Endothelial cell of umbilical vein (primary cell): ENCODE results near the gene UCKL1. TPM values are rescaled to one million over a fixed set of nuclear protein-coding genes. Genes with fewer than 3 reads are reported as not detected.
"Not testable (repeated sequence)": the region's sequence is repeated elsewhere in the genome, so short reads cannot be mapped to it uniquely, and the experiment has no call there.

Source experiments
- BruUV-seq: library from RNA; stranded (reverse); fragments of 400-500 nt; replicated peaks from 2 replicates; lab custom pipeline; 2021; lab: Mats Ljungman, UMichigan
- CTCF ChIA-PET: fragments of 300-600, 350-600 bp; sonication (Branson Sonifier 250); formaldehyde crosslinking; loops from one replicate; lab custom pipeline; 2021; ENCODE audit warnings: antibody characterized with exemption, inconsistent platforms; lab: Charles Lee
- POLR2A ChIA-PET: fragments of 300-600, 350-600 bp; sonication (Branson Sonifier 250); formaldehyde crosslinking; loops from one replicate; lab custom pipeline; 2021; ENCODE audit warnings: antibody characterized with exemption, inconsistent platforms; lab: Charles Lee
- DNase-seq: peaks from one replicate; pipeline ENCODE4 v3.0.0-alpha.2; 2011; ENCODE audit warnings: low read depth, low spot score
- FAIRE-seq: peaks from 2 replicates; lab custom pipeline; 2011; peaks lifted over from hg19 to GRCh38; lab: Jason Lieb, UNC
- H2AFZ ChIP-seq: 2 replicates; pipeline ENCODE4 v1.6.0; 2012; ENCODE audit warnings: low read depth, low read length, control low read depth, inconsistent platforms
- H3K27ac ChIP-seq: 2 replicates; pipeline ENCODE4 v1.5.1; 2011; ENCODE audit warnings: low read depth, mild to moderate bottlenecking, control low read depth, low read length, moderate library complexity; ENCODE audit not compliant: insufficient read depth
- H3K27me3 ChIP-seq, 2 experiments: 2 replicates each; pipeline versions ENCODE4 v1.6.0 to v1.6.1; 2011; ENCODE audit warnings: low read length in 2 of 2, mixed read lengths in 1 of 2; ENCODE audit not compliant: control insufficient read depth in 2 of 2, insufficient read depth in 2 of 2
- H3K36me3 ChIP-seq, 2 experiments: 2 replicates in 1 of 2; 3 replicates in 1 of 2; pipeline ENCODE4 v1.5.1; 2011; ENCODE audit warnings: low read length in 2 of 2, mild to moderate bottlenecking in 1 of 2, moderate library complexity in 1 of 2; ENCODE audit not compliant: control insufficient read depth in 2 of 2, insufficient read depth in 2 of 2; ENCODE audit errors: extremely low read depth in 1 of 2
- H3K4me1 ChIP-seq: 3 replicates; pipeline ENCODE4 v1.5.1; 2011; ENCODE audit warnings: mild to moderate bottlenecking, low read length; ENCODE audit not compliant: control insufficient read depth, insufficient read depth; ENCODE audit errors: extremely low read depth
- H3K4me2 ChIP-seq: 2 replicates; pipeline ENCODE4 v1.6.1; 2011; ENCODE audit warnings: low read length, control low read depth, mixed read lengths; ENCODE audit not compliant: insufficient read depth
- H3K4me3 ChIP-seq, 3 experiments: fragments of 200-600 bp in 1 of 3; sonication (generic), shearing (Covaris generic) in 1 of 3; replicated peaks in 1 of 3; 2 replicates each; pipeline ENCODE4 v1.5.1; 2011 to 2016; ENCODE audit warnings: control low read depth in 3 of 3, low read length in 3 of 3, mild to moderate bottlenecking in 2 of 3, inconsistent platforms in 1 of 3, low read depth in 1 of 3, moderate library complexity in 1 of 3; ENCODE audit not compliant: insufficient read depth in 1 of 3
- H3K79me2 ChIP-seq: 2 replicates; pipeline ENCODE4 v1.6.0; 2012; ENCODE audit warnings: low read length, inconsistent platforms; ENCODE audit not compliant: control insufficient read depth, insufficient read depth
- H3K9ac ChIP-seq: replicated peaks from 2 replicates; pipeline ENCODE3; 2011; ENCODE audit warnings: low read length, control low read depth; ENCODE audit not compliant: insufficient read depth; ENCODE audit errors: extremely low read depth
- H3K9me1 ChIP-seq: replicated peaks from 3 replicates; pipeline ENCODE4 v1.6.0; 2011; ENCODE audit warnings: mild to moderate bottlenecking, low read length; ENCODE audit not compliant: control insufficient read depth, insufficient read depth; ENCODE audit errors: extremely low read depth
- H3K9me3 ChIP-seq: replicated peaks from 2 replicates; pipeline ENCODE4 v1.5.1; 2012; ENCODE audit warnings: low read length, inconsistent platforms; ENCODE audit not compliant: control insufficient read depth, insufficient read depth
- H4K20me1 ChIP-seq: replicated peaks from 2 replicates; pipeline ENCODE3; 2011; ENCODE audit warnings: mild to moderate bottlenecking, low read length; ENCODE audit not compliant: control insufficient read depth, insufficient read depth; ENCODE audit errors: extremely low read depth
- EZH2 ChIP-seq: IDR thresholded peaks from 2 replicates; pipeline ENCODE4 v1.6.1; 2012; ENCODE audit warnings: borderline replicate concordance, low read depth, mild to moderate bottlenecking, moderate library complexity, low read length, inconsistent platforms; ENCODE audit not compliant: severe bottlenecking
- FOS ChIP-seq: IDR thresholded peaks from 2 replicates; pipeline ENCODE4 v1.6.1; 2011; ENCODE audit warnings: mild to moderate bottlenecking, low read length, moderate library complexity, borderline replicate concordance; ENCODE audit not compliant: insufficient read depth
- GATA2 ChIP-seq: IDR thresholded peaks from 2 replicates; pipeline ENCODE4 v1.7.0; 2011; ENCODE audit warnings: low read depth, mild to moderate bottlenecking, moderate library complexity, mixed read lengths, low read length; ENCODE audit not compliant: insufficient read length, insufficient read depth
- JUN ChIP-seq: IDR thresholded peaks from 2 replicates; pipeline ENCODE4 v1.6.1; 2011; ENCODE audit warnings: borderline replicate concordance, low read depth; ENCODE audit not compliant: insufficient read length, insufficient read depth
- MYC ChIP-seq: IDR thresholded peaks from one replicate; pipeline ENCODE4 v1.6.1; 2011; ENCODE audit warnings: mild to moderate bottlenecking, low read depth, low read length
- POLR2A ChIP-seq: IDR thresholded peaks from 2 replicates; pipeline ENCODE4 v1.6.1; 2012; ENCODE audit warnings: low read depth, mild to moderate bottlenecking, control low read depth, low read length
- POLR2AphosphoS5 ChIP-seq: IDR thresholded peaks from 2 replicates; pipeline ENCODE4 v1.6.1; 2012; ENCODE audit warnings: low read depth, mild to moderate bottlenecking, control low read depth, low read length, moderate library complexity; ENCODE audit not compliant: insufficient read depth
- dilution Hi-C: fragments of 300-500 bp; cut with MboI; formaldehyde crosslinking; loops from one replicate; pipeline ENCODE4 v1.15.0; 2019; ENCODE audit warnings: low sequenced_read_pairs; ENCODE audit not compliant: extremely low pct_ligation_motif_present
- intact Hi-C: fragments of 100-400 bp; cut with micrococcal nuclease; formaldehyde crosslinking; loops from one replicate; pipeline ENCODE4 v1.10.0; 2022
- polyA plus RNA-seq, 4 experiments: library from polyadenylated mRNA; depleted of rRNA in 3 of 4; stranded (reverse) in 3 of 4; unstranded in 1 of 4; fragments of >200 nt; gene quantifications; 2 replicates each; pipeline versions ENCODE4 v1.2.1 to v1.2.3, GENCODE V29; 2011 to 2012; ENCODE audit warnings: missing spikeins in 1 of 4
- total RNA-seq: library from RNA; stranded (reverse); gene quantifications from 2 replicates; pipeline ENCODE4 v1.2.3, GENCODE V29; 2021
- TF ChIP-seq, protein P1 (sequence below), 2 donors: IDR thresholded peaks; 1 replicate in 1 of 2; 2 replicates in 1 of 2; pipeline ENCODE4 v1.5.1; 2011; ENCODE audit warnings: low read length in 2 of 2, mild to moderate bottlenecking in 2 of 2, moderate library complexity in 2 of 2, control low read depth in 1 of 2, inconsistent platforms in 1 of 2, low read depth in 1 of 2; ENCODE audit not compliant: insufficient read depth in 1 of 2; ENCODE audit errors: extremely low read depth in 1 of 2
- TF ChIP-seq, protein P2 (sequence below): IDR thresholded peaks from 2 replicates; pipeline ENCODE4 v1.6.1; 2011; ENCODE audit not compliant: insufficient read depth, insufficient read length

Gene UCKL1
- total and polyA plus RNA-seq, 2 donors (not counting 3 experiments of a cell fraction or from before 2014, with no cell fraction given), result 51.1 to 78.8 TPM

DNA sequence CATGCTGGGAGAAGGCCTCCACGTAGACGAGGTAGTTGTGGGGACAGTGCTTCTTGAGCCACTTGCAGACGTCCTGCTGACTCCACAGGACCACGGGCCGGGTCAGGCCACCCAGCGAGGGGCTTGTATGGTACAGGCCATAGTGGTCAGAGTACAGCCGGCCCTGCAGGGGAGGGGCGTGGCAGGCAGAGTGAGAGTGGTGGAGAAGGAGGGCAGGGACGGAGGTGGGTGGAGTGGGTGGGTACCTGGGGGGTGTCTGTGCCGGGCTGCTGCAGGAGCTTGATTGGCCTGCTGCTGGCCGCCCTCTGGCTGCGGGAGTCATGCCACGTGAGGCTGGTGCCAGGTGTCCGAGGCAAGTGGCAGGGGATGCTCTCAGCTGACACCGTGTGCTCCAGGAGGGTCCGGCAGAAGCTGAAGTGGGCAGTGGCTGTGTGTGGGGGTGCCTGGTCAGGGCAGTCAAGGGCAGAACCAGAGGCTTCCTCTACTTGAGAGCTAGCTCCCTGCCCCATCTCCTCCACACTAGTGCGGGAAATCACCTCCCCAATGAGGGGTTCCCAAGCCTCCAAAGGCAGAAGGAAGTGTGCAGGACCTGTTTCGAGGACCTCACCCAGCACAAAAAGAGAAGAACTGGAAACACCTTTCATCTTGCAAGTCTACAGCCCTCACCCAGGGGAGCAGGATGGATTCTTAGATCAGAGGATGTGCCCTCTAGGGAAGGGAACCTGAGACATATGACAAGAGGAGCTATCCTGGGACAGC lies 20.9 kb upstream of the UCKL1 start:
- Histone ChIP-seq H3K9ac (no peak overlapping the region), H4K20me1 (no peaks in the 10 kb centered on the region), H2AFZ (no peak overlapping the region), H3K27ac (no peak overlapping the region), H3K9me3 (no peaks in the 10 kb centered on the region), H3K4me3 (no peak overlapping the region), H3K9me1 (no peaks in the 10 kb centered on the region), H3K27me3 (no peaks in the 10 kb centered on the region), H3K79me2 (peaks cover 6% of the 10 kb centered on the region), H3K4me2 (no peak overlapping the region), H3K4me1 (peaks cover 30% of the 10 kb centered on the region), H3K36me3 (no peaks in the 10 kb centered on the region)
- BruUV-seq, result no TSS peak
- DNase-seq (no peak), FAIRE-seq (no peak)
- dilution Hi-C loops (no loop called here), intact Hi-C loops (no loop called here)
- POLR2A ChIA-PET, result no interaction called here
- CTCF ChIA-PET, result interaction anchor here (1.6 kb wide), 1 partner anchor 439 kb away, joined by 9 read pairs; the partner anchor contains the start of gene PTK6
- TF ChIP-seq EZH2, result no peak
- TF ChIP-seq, protein P1, sequence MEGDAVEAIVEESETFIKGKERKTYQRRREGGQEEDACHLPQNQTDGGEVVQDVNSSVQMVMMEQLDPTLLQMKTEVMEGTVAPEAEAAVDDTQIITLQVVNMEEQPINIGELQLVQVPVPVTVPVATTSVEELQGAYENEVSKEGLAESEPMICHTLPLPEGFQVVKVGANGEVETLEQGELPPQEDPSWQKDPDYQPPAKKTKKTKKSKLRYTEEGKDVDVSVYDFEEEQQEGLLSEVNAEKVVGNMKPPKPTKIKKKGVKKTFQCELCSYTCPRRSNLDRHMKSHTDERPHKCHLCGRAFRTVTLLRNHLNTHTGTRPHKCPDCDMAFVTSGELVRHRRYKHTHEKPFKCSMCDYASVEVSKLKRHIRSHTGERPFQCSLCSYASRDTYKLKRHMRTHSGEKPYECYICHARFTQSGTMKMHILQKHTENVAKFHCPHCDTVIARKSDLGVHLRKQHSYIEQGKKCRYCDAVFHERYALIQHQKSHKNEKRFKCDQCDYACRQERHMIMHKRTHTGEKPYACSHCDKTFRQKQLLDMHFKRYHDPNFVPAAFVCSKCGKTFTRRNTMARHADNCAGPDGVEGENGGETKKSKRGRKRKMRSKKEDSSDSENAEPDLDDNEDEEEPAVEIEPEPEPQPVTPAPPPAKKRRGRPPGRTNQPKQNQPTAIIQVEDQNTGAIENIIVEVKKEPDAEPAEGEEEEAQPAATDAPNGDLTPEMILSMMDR (IDR thresholded peaks at IDR 0.05; ENCODE audit: extremely low read depth in 1 of 2, insufficient read depth in 1 of 2, low read depth in 1 of 2, low read length in 2 of 2), result no peak
- no peak for TF ChIP-seq FOS
- TF ChIP-seq JUN, result no peak
- TF ChIP-seq GATA2, result no peak
- TF ChIP-seq, protein P2, sequence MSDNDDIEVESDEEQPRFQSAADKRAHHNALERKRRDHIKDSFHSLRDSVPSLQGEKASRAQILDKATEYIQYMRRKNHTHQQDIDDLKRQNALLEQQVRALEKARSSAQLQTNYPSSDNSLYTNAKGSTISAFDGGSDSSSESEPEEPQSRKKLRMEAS, result no peak
- no peak for TF ChIP-seq POLR2A
- TF ChIP-seq MYC, result no peak
- TF ChIP-seq POLR2AphosphoS5, result no peak

DNA sequence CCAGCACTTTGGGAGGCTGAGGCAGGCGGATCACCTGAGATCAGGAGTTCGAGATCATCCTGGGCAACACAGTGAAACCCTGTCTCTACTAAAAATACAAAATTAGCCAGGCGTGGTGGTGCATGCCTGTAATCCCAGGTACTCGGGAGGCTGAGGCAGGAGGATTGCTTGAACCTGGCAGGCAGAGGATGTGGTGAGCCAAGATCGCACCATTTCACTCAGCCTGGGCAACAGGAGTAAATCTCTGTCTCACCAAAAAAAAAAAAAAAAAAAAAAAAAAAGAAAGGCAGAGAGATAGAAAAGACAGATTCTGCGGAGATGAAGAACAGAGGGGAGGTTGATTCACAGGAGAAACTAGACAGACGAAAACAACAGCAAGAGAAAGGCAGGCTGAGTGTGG lies 20.3 kb upstream of the UCKL1 start:
- ChIA-PET POLR2A (interaction anchor here (1.4 kb wide), 1 partner anchor 86 kb away, joined by 3 read pairs; the partner anchor contains the start of gene TCEA2), CTCF (interaction anchor here (3.3 kb wide), 1 partner anchor 439 kb away, joined by 89 read pairs; the partner anchor contains the start of gene PTK6)
- H4K20me1 ChIP-seq, H3K9me1 ChIP-seq, H2AFZ ChIP-seq, H3K9ac ChIP-seq, intact Hi-C loops, H3K4me2 ChIP-seq, H3K79me2 ChIP-seq, H3K36me3 ChIP-seq, FAIRE-seq, H3K9me3 ChIP-seq, H3K27ac ChIP-seq, H3K27me3 ChIP-seq, H3K4me3 ChIP-seq, BruUV-seq, dilution Hi-C loops, DNase-seq: not testable (repeated sequence)
- H3K4me1 ChIP-seq, result peaks cover 29% of the 10 kb centered on the region
